ENCODE measurements around the gene UBN2. TPM values are rescaled to one million over a fixed set of nuclear protein-coding genes. Genes with fewer than 3 reads are reported as not detected.
"Not testable (repeated sequence)": the region's sequence is repeated elsewhere in the genome, so short reads cannot be mapped to it uniquely, and the experiment has no call there.

The UBN2 gene
- total RNA-seq, 1 experiment from 2014 or later = 14.8 TPM

DNA sequence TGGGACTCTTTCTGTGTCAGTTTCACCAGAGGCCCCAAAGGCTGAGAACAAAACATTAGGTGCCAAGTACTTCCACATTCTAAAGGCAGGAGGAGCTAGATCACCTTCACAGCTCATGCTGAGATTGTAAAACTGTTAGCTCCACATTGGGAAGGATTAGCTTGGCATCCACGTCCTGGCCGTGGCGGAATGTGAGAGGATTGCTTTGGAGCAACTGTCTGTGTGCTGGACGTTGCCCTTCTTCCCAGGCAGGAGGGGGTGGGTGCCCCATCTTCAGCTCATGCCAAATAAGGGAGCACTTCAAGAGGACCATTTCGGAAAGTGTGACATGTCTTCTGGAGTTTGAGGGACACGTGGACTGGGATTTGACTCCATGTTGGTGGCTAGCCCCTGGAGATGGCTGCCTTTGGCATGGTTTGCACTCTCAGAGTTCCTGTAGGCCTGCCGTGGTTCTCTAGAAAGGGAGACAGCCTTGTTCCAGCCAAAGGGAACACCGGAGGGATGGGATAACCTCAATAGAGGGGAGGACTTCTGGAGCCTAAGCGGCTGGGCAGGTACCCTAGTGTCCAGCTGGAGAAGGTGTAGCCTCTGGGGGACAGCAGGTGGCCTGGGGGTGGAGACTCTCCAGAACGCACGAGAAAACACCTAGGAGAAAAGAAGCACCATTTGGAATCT, 90.2 kb downstream of the UBN2 start:
- H3K9me3 ChIP-seq (ENCODE audit: control insufficient read depth in 1 of 2, insufficient read depth in 1 of 2, low read depth in 1 of 2, low read length in 2 of 2) = no peaks in the 10 kb centered on the region
- no peak overlapping the region for H3K27ac ChIP-seq (ENCODE audit: low read depth, low read length)
- BruUV-seq (replicated peaks) = no TSS peak
- H3K4me1 ChIP-seq (ENCODE audit: control insufficient read depth in 1 of 2, insufficient read depth in 2 of 2, low read length in 2 of 2) = peaks cover 0 to 3% of the 10 kb centered on the region in 2 experiments; a peak in 1 of 4 replicates
- ATAC-seq (peak; percentile 80), DNase-seq (ENCODE audit: low read depth, low spot score) (no peak)
- no peak overlapping the region for H3K4me2 ChIP-seq (ENCODE audit: low read length)
- H3K79me2 ChIP-seq (ENCODE audit: insufficient read depth, low read length) = no peaks in the 10 kb centered on the region
- no peaks in the 10 kb centered on the region for H3K36me3 ChIP-seq (ENCODE audit: control insufficient read depth in 1 of 2, insufficient read depth in 2 of 2, low read length in 2 of 2)
- intact Hi-C loops (cut with micrococcal nuclease) = no loop called here
- ChIA-PET CTCF (interaction anchor here (0.6 to 1.4 kb wide), 9 partner anchors 8 to 304 kb away, joined by 3 to 9 read pairs (median 3); no protein-coding TSS in a partner anchor), POLR2A (no interaction called here), RAD21 (ENCODE audit: low non-redundant PET in 1 of 2, low total read pairs in 2 of 2, uncharacterized antibody in 2 of 2, unreplicated experiment in 2 of 2) (no interaction called here)
- no peaks in the 10 kb centered on the region for H4K20me1 ChIP-seq (ENCODE audit: insufficient read depth)
- no peak overlapping the region for H3K9ac ChIP-seq (ENCODE audit: low read length)
- H3K27me3 ChIP-seq (ENCODE audit: insufficient read depth, low read length) = no peaks in the 10 kb centered on the region
- H2AFZ ChIP-seq (ENCODE audit: low read depth, low read length, poor library complexity, severe bottlenecking) = no peak overlapping the region
- H3K4me3 ChIP-seq (replicated peaks in 1 of 2; ENCODE audit: low read depth in 1 of 2, low read length in 2 of 2) = no peak overlapping the region
- no peaks in the 10 kb centered on the region for H3K9me2 ChIP-seq (ENCODE audit: insufficient read depth)
- TF ChIP-seq JUND (IDR thresholded peaks at IDR 0.05) (no peak), RAD21 (IDR thresholded peaks at IDR 0.05; ENCODE audit: low read depth) (peak; percentile 65)
- TF ChIP-seq, protein P1, sequence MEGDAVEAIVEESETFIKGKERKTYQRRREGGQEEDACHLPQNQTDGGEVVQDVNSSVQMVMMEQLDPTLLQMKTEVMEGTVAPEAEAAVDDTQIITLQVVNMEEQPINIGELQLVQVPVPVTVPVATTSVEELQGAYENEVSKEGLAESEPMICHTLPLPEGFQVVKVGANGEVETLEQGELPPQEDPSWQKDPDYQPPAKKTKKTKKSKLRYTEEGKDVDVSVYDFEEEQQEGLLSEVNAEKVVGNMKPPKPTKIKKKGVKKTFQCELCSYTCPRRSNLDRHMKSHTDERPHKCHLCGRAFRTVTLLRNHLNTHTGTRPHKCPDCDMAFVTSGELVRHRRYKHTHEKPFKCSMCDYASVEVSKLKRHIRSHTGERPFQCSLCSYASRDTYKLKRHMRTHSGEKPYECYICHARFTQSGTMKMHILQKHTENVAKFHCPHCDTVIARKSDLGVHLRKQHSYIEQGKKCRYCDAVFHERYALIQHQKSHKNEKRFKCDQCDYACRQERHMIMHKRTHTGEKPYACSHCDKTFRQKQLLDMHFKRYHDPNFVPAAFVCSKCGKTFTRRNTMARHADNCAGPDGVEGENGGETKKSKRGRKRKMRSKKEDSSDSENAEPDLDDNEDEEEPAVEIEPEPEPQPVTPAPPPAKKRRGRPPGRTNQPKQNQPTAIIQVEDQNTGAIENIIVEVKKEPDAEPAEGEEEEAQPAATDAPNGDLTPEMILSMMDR (IDR thresholded peaks at IDR 0.05 in 2 of 3, conservative IDR thresholded peaks at IDR 0.05 in 1 of 3; ENCODE audit: borderline replicate concordance in 1 of 3, insufficient read depth in 1 of 3, low read depth in 2 of 3, low read length in 2 of 3) = peak; percentile 29 to 62 (median 55); a peak in 5 of 6 replicates

DNA sequence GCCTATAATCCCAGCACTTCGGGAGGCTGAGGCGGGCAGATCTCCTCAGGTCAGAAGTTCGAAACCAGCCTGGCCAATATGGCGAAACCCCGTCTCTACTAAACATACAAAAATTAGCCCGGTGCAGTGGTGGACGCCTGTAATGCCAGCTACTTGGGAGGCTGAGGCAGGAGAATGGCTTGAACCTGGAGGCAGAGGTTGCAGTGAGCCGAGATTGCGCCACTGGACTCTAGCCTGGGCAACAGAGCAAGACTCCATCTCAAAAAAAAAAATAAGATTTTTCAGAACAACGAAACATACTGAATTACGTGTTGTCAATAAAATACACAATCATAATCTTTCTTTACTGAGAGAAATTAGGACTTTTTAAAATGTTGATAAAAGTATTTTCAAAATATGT, 93.7 kb downstream of the UBN2 start:
- DNase-seq (ENCODE audit: low read depth, low spot score); BruUV-seq (replicated peaks); ATAC-seq; H3K9ac ChIP-seq (ENCODE audit: low read length); H3K4me1 ChIP-seq (ENCODE audit: control insufficient read depth in 1 of 2, insufficient read depth in 2 of 2, low read length in 2 of 2); H4K20me1 ChIP-seq (ENCODE audit: insufficient read depth); H3K27ac ChIP-seq (ENCODE audit: low read depth, low read length); CTCF ChIA-PET; H3K4me2 ChIP-seq (ENCODE audit: low read length); H3K9me3 ChIP-seq (ENCODE audit: control insufficient read depth in 1 of 2, insufficient read depth in 1 of 2, low read depth in 1 of 2, low read length in 2 of 2); RAD21 ChIA-PET (ENCODE audit: low non-redundant PET in 1 of 2, low total read pairs in 2 of 2, uncharacterized antibody in 2 of 2, unreplicated experiment in 2 of 2); intact Hi-C loops (cut with micrococcal nuclease); H3K4me3 ChIP-seq (replicated peaks in 1 of 2; ENCODE audit: low read depth in 1 of 2, low read length in 2 of 2); H3K36me3 ChIP-seq (ENCODE audit: control insufficient read depth in 1 of 2, insufficient read depth in 2 of 2, low read length in 2 of 2); POLR2A ChIA-PET; H3K79me2 ChIP-seq (ENCODE audit: insufficient read depth, low read length); H3K9me2 ChIP-seq (ENCODE audit: insufficient read depth); H2AFZ ChIP-seq (ENCODE audit: low read depth, low read length, poor library complexity, severe bottlenecking); H3K27me3 ChIP-seq (ENCODE audit: insufficient read depth, low read length): not testable (repeated sequence)
